GM20431 (cell line): ENCODE data around the gene DAPK1.

Experiments used
- in situ Hi-C: fragments of 300-500 bp; cut with MseI, MboI; formaldehyde crosslinking; loops from one replicate; pipeline ENCODE4 v1.15.0; 2020; ENCODE audit warnings: low sequenced_read_pairs; ENCODE audit not compliant: unreplicated experiment

Gene DAPK1

DNA sequence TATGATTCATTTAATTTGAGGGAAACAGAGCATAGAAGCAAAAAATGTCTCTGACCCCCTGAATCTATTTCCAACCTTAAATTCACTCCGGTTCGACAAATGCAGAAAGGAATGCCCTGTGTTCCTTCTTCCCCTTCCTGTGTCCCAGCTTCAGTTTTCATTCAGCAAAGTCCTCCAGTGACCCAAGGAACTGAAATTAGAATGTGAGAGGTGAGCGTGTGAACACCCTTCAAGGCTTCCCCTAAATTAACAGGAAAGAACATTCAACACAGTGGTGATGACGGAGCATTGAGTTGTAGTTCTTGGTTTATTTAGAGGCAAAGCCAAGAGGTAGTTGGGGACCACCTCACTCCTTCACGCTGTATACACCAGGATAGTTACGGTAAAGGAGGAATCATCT lies 130.7 kb downstream of the DAPK1 start:
- in situ Hi-C loops: no loop called here

DNA sequence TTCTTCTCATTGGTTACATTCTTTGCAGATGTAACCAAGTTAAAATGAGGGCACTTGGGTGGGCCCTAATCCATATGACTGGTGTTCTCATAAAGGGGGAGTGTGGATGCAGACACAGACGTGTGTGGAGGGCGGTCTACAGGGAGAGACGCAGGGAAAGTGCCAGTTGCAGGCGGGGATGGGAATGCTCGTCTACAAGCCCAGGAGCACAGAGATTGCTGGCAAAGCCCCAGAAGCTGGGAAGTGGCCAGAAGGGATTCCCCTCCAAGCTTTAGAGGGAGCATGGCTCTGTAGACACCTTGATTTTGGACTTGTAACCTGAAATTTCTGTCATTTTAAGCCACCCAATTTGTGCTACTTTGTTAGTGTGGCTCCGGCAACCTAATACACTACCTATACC lies 131.4 kb downstream of the DAPK1 start:
- in situ Hi-C loops: no loop called here

DNA sequence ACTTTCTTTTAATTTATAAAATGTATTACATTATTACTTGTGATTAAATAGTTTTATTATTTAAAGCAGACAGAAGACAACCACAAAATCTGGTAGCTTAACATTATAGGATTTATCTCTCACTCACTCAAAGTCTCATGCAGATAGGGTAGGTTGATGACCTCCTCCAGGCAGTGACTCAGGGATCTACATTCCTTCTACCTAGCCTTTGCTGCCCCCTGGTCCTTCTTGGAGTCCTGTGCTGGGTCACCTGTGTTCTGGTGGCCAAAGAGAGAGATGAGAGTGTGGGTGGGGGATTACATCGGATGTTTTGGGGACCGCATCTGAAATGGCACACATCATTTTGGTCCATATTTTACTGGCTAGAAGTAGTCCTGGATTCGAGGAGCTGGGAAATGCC lies 132.6 kb downstream of the DAPK1 start:
- in situ Hi-C loops: no loop called here

DNA sequence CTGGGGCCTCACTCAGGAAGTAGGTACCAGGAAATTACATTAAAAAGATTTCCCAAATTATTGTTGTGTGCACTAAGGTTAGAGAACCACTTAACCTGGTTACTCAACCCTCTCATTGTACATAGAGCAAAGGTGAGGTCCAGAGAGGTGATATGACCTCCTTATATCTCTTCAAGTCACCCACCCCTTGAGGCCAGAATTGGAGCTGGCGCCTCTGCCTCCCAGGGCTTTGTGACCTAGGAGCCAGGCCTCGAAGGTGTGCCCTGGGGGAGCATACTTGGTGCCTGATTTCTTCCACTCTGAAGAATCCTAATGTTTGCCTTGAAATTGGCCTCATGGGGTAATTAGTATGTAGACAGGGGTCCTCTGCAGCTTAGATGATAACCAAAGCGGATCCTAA lies 133.2 kb downstream of the DAPK1 start:
- in situ Hi-C loops: no loop called here

DNA sequence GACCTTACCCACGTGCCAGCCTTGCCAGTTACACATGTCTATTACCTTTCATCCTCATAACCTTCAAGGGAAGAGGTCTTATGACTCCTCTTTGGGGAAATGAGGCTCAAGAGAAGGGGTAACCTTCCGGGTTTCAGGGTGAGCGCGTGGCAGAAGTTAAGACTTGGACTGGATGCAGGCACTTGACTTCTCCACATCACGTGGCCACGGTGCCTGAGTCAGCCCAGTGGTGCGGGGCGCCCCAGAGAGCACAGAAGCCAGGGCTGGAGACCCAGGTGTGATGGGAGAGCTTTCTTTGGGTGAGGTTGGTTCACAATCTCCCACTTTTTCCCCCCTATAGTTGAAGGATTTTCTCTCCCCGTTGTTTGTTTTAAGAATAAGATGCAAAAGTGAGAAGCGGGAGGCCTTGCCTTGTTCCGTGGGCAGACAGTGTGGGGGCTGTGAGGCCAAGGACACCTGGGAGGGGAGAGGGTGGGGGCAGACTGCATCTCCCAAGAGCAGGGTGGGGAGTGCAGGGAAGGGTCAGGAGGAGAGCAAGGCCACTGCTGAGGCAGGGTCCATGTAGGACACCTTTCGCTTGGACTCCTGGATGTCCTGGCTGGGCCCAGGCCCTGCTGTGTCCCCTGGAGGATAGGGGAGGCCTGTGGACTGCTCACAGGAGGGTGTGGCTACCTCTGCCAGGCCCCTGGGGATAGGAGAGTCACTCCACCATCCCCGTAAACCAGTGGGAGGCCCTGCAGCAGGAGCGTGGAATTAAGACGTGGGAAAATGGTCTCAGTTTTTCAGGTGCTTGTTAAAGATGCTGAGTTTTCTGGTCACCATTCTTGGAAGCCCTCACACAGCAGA lies 138.2 kb downstream of the DAPK1 start:
- in situ Hi-C loops: no loop called here

DNA sequence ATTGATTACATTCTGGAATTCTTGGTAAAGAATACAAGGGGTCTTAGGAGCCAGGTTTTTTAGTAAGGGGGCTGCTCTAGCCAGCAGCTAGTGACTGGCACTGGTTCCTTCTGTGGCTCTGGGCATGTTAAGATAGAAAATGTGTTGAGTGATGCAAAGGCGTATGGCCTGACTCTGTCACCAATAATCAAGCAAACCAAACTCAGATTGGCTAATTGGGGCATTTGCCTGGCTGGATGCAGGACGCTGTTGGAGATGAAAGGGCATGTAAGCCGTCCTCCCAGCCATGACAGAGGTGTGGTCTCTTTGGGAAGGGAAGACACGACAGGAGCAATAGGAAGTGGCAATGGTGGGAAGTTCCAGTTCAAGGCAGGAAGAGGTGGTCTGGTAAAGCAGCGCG lies 140.6 kb downstream of the DAPK1 start:
- in situ Hi-C loops: no loop called here

DNA sequence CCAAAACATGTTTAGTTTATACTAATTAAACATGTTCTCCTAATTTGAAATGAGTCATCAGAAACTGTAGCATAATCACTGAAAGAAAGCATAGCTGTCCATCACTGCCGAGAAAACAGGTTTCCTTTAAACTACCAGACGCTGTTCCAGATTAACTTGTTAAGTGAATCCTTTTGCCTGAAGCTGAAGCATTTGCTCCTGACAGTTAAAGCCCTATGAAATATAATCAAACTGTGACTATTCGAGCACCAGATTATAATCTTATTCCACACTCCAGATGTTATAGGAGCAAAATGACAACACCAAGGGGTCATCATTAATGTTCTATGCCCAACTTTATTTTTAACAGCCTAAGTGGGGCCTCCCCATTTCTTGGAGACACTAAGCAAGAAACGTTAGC lies 142.3 kb downstream of the DAPK1 start:
- in situ Hi-C loops: no loop called here

DNA sequence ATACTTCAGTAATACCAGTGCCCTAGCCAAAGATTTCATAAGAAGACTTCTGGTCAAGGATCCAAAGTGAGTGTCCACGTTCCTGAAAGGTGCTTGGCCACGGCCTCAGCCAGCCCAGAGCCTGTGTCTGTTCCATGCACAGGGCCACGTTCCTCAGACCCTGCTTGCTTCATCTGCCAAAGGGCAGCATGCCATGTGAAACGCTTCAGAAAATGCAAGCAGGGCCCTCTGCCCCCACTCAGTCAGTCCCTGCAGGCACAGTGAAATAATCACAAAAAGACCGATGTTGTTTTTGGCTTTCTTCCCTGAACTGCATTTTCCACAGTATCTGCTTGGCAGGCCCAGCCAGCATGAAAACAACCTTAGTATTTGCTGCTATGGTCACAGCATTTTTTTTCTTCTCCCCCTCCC lies 142.7 kb downstream of the DAPK1 start:
- in situ Hi-C loops: no loop called here

DNA sequence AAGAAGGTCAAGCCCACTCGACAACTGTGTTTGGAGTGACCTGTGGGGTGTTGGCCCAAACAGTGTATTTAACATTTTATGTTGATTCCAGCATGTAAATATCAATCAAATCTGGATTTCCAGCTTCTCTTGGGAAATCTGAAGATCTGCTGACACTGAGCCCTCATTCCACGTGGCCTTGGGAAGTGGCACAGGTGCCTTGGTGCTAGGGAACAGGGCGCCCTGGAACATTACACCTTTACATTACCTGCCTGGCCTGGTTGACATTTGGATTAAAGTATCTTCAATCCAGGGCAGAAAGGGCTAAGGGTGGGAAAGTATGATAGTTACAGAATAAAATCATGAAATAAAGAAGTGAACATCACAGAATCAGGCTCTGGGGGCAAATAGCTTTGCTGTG lies 143.4 kb downstream of the DAPK1 start:
- in situ Hi-C loops: no loop called here

DNA sequence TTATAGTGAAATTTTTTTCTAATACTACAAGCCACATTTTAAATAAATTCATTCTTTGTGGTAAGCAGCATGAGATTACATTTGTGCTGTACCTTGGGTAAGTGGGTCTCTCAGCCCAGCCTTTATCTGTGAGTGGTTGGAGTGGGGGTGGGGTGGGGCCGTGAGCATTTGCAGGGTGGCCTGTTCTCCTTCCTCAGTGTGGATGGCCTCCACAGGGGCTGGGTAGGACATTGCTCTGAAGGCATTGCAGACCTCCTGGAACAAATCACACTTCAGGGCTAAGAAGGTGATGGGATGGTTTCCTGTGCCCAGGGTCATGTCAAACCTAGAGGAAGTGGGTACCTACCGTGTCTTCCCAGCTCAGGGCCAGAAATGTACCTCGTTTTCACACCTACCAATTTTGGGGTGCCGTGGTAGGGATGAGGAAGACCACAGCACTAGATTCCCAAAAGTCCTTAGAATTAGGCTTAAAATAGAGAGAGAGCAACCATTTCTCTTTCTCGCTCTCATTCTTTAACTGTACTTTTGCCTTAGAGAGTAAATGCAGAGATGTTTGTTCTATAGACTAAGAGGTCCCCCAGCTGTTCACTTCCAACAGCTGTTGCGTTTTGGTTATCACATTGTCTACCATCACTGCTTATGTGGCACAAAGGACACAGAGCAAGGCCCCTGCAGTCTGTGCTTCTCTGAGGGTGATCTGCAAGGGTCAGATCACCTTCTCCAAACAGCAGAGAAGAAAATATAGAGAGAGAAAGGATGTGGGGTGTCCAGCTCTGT lies 144.9 kb downstream of the DAPK1 start:
- in situ Hi-C loops: no loop called here

DNA sequence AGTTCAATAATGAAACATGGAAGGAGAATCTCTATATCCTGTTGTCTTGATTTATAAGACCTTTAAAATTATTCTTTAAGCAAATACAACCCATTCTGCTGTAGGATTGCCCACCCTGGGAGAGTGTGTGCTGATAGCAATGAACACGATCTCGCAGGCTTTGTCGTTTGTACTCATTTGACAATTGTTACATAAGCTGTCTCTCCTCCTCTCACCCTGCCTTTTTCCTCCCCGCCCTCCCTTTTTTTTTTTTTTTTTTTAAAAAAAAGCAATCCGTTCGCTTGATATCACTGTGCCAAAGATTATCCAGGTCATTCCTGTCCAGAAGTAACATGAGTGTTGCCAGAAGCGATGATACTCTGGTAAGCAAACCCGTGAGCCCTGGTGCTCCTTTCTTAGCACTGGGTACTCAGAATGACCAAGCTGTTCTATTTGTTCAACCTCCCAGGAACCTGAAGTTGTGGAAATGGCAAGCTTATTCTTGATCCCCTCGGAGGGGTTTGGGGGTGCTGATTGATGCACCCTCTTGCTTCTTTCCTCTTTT lies 145.5 kb downstream of the DAPK1 start:
- in situ Hi-C loops: no loop called here

DNA sequence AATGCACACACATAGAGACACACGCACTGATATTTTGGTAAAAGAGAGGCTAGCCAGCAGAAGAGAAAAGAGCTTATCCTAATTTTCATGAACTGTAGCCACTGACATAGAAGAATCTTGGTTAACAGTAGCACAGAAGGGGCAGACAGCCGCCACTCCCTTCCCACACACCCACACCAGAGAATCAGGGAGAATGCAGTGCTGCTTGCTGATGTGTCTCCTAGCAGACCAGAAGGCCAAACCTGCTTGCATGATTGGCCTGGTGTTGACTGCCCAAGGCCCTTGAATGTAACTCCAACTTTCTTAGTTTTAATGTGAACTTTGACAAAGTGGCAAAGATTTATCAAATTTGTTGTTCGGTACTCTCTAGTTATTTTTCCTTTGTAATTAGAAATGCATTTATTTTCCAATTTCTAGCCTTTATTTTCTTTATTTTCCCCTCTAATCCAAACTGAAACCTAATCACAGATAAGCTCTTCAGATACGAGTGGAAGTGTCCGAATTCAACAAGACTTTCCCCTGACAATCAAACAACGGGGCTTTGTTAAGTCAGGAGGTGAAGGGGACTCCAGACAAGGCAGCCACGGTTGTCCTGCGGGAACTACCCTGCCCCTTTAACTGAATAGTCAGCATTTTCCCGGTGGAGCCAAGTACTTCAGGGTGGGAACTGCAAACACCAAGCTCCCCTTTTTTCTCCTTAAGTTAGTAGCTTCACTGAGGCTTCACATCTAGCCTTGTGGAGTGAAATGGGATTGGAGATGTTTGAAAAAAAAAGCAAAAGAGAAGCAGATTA lies 146.3 kb downstream of the DAPK1 start:
- in situ Hi-C loops: no loop called here

DNA sequence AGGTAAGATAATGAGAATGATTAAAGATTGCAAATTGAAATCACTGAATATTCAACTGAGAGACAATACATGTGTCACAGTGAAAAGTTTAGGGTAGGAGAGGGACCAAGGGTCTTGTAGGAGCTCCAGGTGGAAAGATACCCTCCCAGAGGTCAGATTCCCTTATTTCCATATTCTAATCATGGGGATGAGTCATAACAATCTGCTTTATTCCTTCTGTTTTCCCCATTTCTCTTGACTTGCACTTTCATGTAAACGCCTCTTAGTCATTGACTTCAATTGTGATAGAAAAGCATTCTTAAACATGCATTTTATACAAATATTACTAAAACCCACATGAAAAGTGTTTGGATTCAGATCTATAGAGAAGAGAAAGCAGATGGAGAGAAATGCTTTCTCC lies 147.0 kb downstream of the DAPK1 start:
- in situ Hi-C loops: no loop called here

DNA sequence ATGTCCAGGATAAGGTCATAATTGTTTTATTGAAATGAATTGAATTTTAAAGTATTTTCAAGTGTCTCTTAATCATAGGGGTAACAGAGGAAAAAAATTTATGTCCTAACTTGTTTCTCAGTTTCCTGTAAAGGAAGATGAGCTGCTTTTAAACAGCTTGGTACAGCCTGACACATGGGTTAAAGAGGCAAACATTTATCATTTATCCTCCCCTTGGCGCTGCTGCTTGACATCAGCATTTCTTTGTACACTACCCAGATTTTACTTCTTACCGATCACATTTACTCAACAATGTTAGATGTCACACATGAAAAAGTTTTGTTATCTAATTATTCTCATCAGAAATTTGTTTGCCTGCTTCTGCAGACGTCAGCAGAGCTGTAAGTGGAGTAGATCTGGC lies 148.9 kb downstream of the DAPK1 start:
- in situ Hi-C loops: no loop called here

DNA sequence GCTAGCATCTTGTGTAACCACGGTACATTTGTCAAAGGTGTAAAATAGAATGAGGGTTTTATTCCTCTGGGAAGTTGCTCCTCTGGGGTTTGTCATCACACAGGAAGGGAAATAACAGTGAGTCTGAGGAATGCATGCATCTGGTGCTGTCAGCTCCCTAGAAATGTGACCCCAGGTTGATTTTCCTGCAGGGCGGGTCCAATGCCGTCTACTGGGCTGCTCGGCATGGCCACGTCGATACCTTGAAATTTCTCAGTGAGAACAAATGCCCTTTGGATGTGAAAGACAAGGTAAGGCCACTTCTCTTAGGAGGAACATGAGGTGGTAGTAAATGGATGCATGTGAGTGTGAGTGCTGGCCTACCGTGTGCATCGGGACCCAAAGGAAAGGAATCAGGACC lies 149.4 kb downstream of the DAPK1 start:
- in situ Hi-C loops: no loop called here

DNA sequence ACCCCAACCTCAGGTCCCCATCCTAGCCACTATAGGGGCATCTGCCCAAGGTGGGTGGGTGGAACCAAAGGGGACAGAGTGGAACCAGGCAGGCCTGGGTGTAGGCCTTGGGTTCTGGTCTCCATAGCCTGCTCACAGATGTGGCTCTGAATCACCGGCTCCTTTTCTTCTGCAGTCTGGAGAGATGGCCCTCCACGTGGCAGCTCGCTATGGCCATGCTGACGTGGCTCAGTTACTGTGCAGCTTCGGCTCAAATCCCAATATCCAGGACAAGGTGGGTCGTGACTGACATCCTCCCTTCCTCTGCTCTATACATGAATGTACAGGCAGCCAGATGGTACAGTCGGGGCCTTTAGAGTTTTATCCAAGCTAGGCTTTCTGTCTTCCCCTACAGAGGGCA lies 150.9 kb downstream of the DAPK1 start:
- in situ Hi-C loops: no loop called here

DNA sequence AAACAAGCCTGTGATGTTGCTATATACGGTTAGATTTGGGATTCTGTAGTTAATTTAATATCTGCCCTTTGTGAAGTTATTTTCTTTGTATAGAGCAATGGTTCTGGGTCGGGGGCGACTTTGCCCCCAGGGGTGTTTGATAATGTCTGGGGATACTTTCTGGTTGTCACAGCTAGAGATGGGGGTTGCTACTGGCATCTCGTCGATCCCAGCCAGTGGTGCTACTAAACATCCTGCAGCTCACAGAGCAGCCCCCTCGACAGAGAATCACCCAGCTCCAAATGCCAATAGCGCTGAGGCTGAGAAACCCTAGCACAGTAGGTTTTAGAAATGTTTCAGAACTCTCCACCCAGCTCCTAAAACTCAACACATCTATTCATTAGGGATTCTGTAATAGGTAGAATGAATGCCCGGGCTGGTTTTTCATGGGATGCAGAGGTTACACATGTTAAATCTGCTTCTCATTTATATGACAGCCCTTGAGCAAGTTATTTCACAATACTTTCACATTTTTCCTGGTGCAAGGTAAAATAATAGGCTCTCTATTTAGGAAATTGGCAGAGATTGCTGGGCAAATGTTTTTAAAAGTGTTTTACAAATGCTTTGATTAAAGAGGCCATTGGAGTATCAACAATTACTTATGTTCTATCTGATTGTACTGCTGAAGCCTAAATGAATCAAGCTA lies 153.1 kb downstream of the DAPK1 start:
- in situ Hi-C loops: no loop called here

DNA sequence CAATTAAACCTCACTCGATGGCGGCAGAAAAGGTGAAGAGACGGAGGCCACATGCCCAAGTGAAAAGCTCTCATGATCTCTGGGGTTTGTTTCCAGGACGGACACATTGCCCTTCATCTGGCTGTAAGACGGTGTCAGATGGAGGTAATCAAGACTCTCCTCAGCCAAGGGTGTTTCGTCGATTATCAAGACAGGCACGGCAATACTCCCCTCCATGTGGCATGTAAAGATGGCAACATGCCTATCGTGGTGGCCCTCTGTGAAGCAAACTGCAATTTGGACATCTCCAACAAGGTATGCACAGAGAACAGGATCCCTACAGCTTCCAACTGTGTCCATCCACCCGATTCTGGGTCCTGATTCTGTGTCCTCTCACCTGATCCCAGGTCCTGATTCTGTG lies 153.8 kb downstream of the DAPK1 start:
- in situ Hi-C loops: no loop called here

DNA sequence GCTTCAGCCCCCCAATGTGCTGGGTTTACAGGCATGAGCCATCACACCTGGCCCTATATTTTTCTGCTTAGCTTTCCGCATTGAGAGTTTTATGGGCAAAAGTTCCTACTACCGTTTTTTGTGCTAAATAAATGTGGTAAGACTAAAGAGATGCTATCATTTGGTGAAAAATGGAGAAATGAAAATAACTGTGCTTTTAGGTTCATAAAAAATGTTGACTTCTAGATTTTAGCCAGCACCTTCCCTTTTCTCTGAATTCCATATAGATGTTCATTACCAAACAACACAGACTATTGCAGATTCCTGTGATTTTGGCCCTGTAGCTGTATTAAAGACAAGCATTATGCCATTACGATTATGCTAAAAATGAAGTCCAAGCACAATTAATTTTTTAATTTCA lies 156.3 kb downstream of the DAPK1 start:
- in situ Hi-C loops: no loop called here

DNA sequence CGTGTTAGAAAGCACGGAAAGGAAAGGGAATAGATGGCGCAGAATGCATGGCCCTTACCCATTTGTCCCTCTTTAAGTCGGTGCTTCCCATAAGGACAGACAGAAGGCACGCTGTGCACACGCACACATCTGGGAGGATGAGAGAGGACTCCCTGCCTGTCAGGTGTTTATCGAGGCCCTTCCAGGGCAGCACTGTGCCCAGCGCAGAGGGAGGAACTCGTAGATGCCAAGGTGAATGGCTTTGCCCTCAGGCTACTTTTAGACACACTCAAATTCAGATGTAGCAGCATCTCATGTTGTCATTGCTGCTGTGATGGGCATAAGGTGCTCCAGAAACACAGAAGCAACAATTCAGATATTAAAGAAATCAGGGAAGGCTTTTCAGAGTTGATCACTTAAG lies 158.1 kb downstream of the DAPK1 start:
- in situ Hi-C loops: no loop called here
